NCI-H2029 (cell line): ENCODE results near the gene IRF3.

Experiments
- DNase-seq: peaks from one replicate; lab custom pipeline; 2025; lab: John Stamatoyannopoulos, UW

The IRF3 gene

DNA sequence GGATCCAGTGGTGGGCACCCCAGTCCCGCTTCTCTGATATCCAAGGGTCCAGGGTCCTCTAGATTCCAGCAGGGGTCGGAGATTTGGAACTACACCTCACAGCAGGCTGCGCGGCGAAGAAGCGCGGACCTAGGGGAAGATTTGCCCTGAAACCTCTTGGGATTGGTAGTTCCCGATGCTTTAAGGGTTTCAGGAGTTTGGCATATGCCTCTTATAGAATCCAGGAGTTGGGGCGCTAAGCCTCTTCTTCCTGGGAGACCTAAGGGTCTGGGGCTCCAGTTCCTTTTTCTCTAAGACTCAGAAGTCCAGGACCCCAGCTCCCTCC lies 425 bp upstream of the IRF3 start:
- DNase-seq, result no peak

GRCh38 chr19:49665036-49665350 lies 664 bp downstream of the IRF3 start:
- DNase-seq, result no peak

GRCh38 chr19:49664171-49665035 lies 1.3 kb downstream of the IRF3 start:
- peak; percentile 91 for DNase-seq

DNA sequence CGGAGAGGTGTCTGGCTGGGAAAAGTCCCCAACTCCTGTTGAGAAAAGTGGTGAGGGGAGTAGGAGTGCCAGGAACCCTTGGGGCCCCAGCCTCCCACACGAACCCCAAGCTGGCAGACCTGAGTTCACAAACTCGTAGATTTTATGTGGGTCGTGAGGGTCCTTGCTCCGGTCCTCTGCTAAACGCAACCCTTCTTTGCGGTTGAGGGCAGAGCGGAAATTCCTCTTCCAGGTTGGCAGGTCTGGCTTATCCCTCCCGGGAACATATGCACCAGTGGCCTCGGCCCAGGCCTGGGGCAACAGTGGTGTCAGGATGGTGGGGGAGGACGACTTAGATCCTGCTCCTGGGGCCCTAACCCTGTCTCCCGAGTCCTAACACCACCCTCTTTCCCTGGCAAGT lies 2.4 kb downstream of the IRF3 start:
- no peak for DNase-seq

- no peak for DNase-seq
Measured at GRCh38 chr19:49662011-49662410, 3.6 kb downstream of the IRF3 start.

DNA sequence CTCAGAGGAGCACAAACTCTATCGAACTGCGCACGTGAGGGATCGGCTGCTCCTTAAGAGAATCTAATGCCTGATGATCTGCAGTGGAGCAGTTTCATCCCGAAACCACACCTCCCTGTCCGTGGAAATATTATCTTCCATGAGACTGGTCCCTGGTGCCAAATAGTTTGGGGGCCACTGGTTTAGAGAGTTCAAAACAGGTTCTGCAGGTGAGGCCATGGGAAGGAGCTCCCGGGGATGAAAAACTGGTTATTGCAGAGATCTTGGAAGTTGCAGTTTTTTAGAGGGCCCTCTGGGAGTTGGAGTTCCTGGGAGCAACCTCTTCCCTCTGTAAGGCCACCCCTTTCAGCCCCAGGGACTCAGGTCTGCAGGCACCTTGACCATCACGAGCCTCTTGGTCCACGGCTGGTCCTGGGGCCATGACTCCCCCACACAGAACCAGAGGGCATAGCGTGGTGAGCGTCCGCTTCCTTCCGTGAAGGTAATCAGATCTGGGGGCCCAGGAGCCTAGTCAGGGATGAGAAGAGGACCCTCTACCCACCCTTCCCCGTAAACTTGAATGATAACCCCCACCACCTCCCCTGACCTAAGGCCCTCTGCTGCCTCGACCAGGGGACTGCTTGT lies 5.2 kb downstream of the IRF3 start:
- DNase-seq, result no peak

DNA sequence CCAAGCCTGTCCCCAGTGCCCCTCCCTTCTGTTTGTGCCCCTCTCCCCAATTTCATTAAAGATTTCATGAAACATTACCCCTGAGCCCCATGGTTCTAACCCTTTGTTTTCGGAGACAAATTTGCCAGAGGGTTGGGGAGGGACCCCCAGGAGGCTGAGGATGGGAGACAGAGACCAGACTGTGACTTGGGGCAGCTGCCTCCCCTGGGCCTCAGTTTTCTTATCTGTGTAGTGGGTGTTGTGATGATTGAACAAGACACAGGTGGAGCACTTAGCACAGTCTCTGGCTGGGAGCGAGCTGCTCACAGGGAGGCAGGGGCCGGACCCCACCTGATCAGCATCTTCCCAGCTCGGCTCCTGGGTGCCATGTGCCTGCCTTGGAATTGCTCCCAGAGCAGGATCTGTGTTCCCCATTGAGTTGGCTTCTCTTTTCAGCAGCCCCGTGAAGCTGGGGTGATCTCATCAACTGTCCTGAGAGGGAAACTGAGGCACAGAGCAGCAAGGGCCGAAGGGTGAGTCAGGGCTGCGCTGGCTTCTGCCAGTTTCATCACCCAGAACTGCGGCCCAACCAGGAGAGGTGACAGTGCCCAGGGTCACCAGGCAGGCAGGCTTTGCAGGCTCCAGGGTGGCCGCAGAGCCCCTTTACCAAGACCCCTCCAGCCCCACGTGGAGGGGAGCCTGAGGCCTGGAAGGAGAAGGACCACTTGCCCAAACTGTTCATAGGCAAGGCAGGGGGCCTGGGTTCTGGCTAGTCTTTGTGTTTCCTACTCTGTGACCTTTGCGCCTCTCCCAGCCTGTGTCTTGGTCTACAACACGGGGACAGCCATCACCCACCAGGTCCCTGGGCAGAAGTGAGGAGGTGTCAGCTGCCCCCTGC lies 6.9 kb downstream of the IRF3 start:
- DNase-seq, result no peak

GRCh38 chr19:49658139-49658517 lies 7.5 kb downstream of the IRF3 start:
- no peak for DNase-seq

DNA sequence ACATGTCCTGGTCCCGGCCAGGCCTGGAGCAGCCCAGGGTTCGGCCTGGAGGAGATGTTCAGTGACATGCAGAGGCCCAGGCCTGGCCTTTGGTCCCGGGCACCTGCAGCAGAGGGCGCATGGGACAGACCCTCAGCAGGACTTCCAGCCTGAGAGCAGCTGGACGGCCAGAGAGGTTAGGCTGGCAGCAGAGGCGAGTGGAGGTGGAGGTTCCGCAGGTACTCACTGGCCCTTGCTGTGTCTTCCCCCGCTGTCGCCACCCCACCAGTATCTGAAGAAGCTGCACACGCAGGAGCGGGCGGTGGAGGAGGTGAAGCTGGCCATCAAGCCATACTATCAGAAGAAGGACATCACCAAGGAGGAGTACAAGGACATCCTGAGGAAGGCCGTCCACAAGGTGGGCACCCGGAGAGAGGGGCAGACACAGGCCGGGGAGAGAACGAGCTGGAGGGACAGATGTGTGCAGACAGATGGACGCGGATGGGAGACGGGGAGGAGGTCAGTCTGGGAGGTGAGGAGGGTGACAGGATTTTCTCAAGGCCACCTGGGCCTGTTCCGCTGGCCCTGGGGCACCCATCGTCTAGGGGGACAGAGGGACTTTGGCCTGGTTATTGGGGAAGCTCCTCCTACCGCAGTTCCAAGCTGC lies 8.0 kb downstream of the IRF3 start:
- no peak for DNase-seq

DNA sequence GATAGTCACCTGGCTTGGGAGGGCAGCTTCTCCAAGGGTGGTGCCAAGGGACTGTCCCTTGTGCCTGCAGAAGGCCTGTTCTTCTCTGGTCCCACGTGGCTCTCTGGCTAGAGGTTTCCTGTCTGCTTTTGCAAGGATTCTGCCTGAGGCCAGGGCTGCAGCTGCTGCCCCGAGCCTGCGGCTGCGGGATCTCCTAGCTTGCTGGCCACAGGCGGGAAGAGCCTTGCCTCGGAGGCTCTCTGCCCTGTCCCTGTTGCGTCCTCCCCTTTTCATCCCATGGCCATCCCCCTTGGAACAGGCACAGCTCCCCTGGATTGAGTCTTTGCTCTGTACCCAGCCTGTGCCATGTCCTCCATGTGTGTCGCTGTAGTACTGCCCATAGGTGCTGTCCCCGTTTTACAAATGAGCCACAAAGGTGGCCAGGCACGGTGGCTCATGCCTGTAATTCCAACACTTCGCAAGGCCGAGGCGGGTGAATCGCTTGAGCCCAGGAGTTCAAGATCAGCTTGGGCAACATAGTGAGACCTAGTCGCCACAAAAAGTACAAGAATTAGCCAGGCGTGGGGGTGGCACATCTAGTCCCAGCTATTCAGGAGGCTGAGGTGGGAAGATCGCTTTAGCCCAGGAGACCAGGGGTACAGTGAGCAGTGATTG lies 9.1 kb downstream of the IRF3 start:
- no peak for DNase-seq

DNA sequence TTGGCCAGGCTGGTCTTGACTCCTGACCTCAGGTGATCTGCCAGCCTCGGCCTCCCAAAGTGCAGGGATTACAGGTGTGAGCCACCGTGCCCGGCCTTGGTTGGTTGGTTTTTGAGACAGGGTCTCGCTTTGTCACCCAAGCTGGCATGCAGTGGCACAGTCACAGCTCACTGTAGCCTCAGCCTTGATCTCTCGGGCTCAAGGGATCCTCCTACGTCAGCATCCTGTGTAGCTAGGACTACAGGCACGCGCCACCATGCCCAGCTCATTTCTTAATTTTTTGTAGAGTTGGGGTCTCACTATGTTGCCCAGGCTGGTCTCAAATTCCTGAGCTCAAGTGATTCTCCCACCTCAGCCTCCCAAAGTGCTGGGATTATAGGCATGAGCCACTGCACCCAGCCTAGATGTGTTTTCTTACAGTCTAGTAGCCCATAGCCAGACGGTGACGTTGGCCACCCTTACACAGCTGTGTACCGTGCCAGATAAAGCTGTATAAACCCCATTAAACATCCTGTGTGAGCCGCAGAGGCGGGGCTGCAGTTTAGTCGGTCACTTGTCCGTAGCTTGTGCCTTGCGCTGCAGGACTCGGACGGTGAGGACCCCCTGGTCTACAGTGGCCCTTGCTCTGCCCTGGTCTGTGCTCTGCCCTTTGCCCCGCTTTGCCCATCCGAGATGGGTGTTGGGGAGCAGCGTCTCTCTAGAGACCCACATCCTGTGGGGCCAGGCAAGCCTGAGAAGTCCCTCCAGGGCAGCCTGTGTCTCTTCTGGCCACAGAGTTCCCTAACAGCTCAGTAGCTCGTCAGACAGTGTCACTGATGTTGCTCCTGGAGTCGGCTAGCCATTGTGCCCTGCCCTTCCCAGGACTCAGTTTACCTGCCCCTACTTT lies 9.8 kb downstream of the IRF3 start:
- no peak for DNase-seq

GRCh38 chr19:49654581-49654980 lies 11.1 kb downstream of the IRF3 start:
- DNase-seq, result no peak

GRCh38 chr19:49653466-49653806 lies 12.2 kb downstream of the IRF3 start:
- DNase-seq, result no peak

DNA sequence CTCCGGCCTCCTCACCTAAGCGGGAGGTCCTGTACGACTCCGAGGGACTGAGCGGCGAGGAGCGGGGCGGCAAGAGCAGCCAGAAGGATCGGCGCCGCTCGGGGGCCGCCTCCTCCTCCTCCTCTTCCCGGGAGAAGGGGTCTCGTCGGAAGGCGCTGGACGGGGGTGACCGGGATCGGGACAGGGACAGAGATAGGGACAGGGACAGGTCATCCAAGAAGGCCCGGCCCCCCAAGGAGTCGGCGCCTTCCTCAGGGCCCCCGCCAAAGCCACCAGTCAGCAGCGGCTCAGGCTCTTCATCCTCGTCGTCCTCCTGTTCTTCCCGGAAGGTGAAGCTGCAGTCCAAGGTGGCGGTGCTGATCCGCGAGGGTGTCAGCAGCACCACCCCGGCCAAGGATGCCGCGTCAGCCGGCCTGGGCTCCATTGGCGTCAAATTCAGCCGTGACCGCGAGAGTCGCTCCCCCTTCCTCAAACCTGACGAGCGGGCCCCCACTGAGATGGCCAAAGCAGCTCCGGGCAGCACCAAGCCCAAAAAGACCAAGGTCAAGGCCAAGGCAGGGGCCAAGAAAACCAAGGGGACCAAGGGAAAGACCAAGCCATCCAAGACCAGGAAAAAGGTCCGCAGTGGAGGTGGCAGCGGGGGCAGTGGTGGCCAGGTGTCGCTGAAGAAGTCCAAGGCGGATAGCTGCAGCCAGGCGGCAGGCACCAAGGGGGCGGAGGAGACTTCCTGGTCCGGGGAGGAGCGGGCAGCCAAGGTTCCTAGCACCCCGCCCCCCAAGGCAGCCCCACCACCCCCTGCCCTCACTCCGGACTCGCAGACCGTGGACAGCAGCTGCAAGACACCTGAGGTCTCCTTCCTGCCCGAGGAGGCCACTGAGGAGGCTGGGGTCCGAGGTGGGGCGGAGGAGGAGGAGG lies 12.8 kb downstream of the IRF3 start:
- no peak for DNase-seq

- DNase-seq, result no peak
Measured at GRCh38 chr19:49651820-49652550, 13.7 kb downstream of the IRF3 start.

DNA sequence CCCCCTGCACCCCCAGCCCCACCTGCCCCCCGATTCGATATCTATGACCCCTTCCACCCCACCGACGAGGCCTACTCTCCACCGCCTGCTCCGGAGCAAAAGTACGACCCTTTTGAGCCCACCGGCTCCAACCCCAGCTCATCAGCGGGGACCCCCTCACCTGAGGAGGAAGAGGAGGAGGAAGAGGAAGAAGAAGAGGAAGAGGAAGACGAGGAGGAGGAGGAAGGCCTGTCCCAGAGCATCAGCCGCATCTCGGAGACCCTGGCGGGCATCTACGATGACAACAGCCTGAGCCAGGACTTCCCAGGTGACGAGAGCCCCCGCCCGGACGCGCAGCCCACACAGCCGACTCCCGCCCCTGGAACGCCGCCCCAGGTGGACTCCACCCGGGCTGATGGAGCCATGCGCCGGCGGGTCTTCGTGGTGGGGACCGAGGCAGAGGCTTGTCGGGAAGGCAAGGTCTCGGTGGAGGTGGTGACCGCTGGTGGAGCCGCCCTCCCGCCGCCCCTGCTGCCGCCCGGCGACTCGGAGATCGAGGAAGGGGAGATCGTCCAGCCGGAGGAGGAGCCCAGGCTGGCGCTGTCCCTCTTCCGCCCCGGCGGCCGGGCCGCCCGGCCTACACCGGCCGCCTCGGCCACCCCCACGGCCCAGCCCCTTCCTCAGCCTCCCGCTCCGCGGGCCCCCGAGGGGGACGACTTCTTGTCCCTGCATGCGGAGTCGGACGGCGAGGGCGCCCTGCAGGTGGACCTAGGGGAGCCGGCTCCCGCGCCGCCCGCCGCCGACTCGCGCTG lies 14.4 kb downstream of the IRF3 start:
- DNase-seq, result no peak

- no peak for DNase-seq
Measured at GRCh38 chr19:49646586-49646985, 19.1 kb downstream of the IRF3 start.

GRCh38 chr19:49645995-49646394 lies 19.7 kb downstream of the IRF3 start:
- DNase-seq, result no peak

DNA sequence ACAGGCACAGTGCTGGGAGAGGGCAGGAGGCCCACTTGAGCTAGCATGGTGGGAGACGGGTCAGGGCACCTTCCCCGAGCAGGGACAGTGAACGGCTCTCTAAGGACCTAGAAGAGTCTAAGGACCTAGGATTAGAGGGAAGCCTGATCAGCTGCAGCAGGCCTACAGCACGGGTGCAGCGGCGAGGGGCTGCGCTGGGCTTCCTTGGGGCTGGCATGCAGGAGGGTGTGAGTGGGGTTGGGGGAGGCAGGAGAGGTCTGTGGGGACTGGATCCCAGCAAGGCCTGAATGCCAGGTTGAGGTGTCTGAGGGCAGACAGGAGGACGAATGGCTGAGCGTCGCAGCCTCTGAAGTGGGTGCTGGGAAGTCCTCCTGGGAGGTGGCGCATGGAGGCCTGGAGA lies 20.1 kb downstream of the IRF3 start:
- no peak for DNase-seq
